GM03348 (cell line): ENCODE results near the gene LRRC61.
A peak's percentile ranks its signal among the peaks of the same experiment; 100 is the strongest.
"Not testable (repeated sequence)": the region's sequence is repeated elsewhere in the genome, so short reads cannot be mapped to it uniquely, and the experiment has no call there.

ENCODE experiments used
- DNase-seq: peaks from one replicate; pipeline ENCODE4 v3.0.0; 2012; ENCODE audit warnings: low spot score

The LRRC61 gene

GRCh38 chr7:150307904-150308303 lies 15.3 kb upstream of the LRRC61 start:
- DNase-seq: no peak

- no peak for DNase-seq
Observed at GRCh38 chr7:150308575-150308974, 14.6 kb upstream of the LRRC61 start.

- no peak for DNase-seq
Observed at GRCh38 chr7:150311146-150311545, 12.0 kb upstream of the LRRC61 start.

GRCh38 chr7:150311711-150312110 lies 11.4 kb upstream of the LRRC61 start:
- no peak for DNase-seq

- DNase-seq: not testable (repeated sequence)
Observed at GRCh38 chr7:150312649-150313366, 10.3 kb upstream of the LRRC61 start.

- no peak for DNase-seq
Observed at GRCh38 chr7:150313367-150313809, 9.8 kb upstream of the LRRC61 start.

GRCh38 chr7:150313870-150314269 lies 9.3 kb upstream of the LRRC61 start:
- no peak for DNase-seq

GRCh38 chr7:150314639-150315239 lies 8.4 kb upstream of the LRRC61 start:
- no peak for DNase-seq

GRCh38 chr7:150316987-150317386 lies 6.2 kb upstream of the LRRC61 start:
- not testable (repeated sequence) for DNase-seq

- DNase-seq: peak; percentile 64
Observed at GRCh38 chr7:150317748-150318444, 5.3 kb upstream of the LRRC61 start.

- DNase-seq: no peak
Observed at GRCh38 chr7:150321788-150322113, 1.4 kb upstream of the LRRC61 start.

- DNase-seq: no peak
Observed at GRCh38 chr7:150322114-150322832, 882 bp upstream of the LRRC61 start.

- peak; percentile 4 for DNase-seq
Observed at GRCh38 chr7:150323682-150324372, 672 bp downstream of the LRRC61 start.

- peak; percentile 6 for DNase-seq
Observed at GRCh38 chr7:150324373-150324961, 1.3 kb downstream of the LRRC61 start.

GRCh38 chr7:150325110-150325611 lies 2.0 kb downstream of the LRRC61 start:
- peak; percentile 48 for DNase-seq

GRCh38 chr7:150325901-150326300 lies 2.7 kb downstream of the LRRC61 start:
- DNase-seq: no peak

GRCh38 chr7:150326657-150327268 lies 3.6 kb downstream of the LRRC61 start:
- no peak for DNase-seq

GRCh38 chr7:150327308-150327707 lies 4.2 kb downstream of the LRRC61 start:
- DNase-seq: no peak

GRCh38 chr7:150329331-150330120 lies 6.4 kb downstream of the LRRC61 start:
- no peak for DNase-seq
